HS-27A (cell line): ENCODE results near the gene GALC.

Source experiments
- DNase-seq: peaks from one replicate; pipeline ENCODE4 v3.0.0-alpha.2; 2012; ENCODE audit warnings: low read depth, missing footprints

Gene GALC

DNA sequence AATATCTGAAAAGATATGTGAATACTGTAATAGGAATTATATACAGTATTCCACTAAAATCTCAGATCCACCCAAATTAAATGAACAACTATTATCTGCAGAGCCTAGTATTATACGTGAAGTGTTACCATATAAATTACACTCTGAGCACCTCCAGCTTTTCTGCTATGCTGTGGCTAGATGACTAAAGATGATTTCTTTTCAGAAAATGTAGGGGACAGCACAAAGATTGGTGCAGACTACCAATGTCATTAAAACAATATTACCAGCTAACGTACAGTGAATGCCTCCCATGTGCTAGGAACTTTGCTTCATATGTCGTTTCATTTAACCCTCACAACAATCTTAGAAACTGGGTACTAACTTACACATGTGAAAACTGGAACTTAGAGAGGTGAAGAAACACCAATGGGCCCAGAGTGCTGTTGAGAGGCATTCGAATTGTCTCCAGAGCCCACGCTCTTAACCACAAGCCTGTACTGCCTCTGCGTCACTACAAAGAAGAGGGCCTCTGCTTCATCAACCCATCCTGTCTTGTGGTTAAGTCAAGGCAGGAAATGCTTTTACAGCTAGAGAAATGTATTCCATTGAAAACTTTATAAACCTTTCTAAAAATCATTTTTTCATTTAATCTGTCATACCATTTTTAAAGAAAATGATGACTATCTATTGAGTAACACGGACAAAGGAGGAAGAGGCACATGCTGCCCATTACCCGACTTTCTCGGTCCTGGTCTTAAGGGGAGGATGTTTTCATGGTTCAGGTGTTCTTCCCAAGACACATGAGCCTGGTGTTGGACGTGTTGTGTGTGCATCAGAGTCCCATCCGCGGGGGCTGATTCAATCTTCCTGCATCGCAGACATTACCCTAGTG lies 13.2 kb upstream of the GALC start:
- no peak for DNase-seq

DNA sequence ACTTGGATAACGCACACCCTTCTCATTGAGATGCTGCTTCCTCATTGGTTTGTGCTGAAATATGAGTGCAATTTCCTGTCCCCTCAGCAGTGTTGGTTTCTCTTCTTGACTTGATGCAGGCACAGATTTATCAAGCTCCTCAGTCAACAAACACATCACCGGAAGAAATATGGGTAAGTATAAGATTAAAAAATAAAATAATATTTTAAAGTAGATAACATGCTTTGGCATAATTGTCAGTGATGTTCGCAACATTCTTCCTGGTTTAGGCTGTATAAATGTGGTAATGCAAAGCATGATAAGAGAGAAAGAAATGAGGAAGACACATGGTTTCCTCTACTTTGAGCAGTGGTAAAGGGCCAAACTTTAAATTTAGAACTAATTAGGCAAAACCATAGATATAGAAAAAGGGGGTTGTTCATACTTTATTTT lies 12.1 kb upstream of the GALC start, which contains the start of gene GPR65:
GPR65 (plus strand) TSS at position 86 of the 432 bp plus-strand sequence. CDS start 5,713 bp downstream, outside the sequence.
- DNase-seq: no peak

- no peak for DNase-seq
Measured at GRCh38 chr14:88004506-88005036, 11.6 kb upstream of the GALC start.

DNA sequence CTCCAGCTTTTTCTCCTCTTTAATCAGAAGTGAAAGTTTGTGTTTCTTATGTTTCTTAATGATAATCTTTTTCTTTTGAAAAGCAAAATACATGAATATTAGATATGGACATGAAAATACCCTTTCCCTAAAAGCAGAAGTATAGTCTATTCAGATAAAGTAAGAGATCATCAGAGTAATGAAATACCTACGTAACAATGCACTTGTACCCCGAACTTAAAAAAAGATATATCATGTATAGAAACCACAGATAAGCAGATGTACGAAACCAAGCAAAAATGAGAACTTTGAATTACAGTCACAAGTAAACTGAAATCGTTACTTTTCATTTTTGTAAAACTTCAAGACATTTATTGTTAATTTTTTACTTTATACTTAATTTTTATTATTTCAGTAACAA lies 10.4 kb upstream of the GALC start:
- DNase-seq: no peak

- no peak for DNase-seq
Measured at GRCh38 chr14:88002421-88003075, 9.6 kb upstream of the GALC start.

DNA sequence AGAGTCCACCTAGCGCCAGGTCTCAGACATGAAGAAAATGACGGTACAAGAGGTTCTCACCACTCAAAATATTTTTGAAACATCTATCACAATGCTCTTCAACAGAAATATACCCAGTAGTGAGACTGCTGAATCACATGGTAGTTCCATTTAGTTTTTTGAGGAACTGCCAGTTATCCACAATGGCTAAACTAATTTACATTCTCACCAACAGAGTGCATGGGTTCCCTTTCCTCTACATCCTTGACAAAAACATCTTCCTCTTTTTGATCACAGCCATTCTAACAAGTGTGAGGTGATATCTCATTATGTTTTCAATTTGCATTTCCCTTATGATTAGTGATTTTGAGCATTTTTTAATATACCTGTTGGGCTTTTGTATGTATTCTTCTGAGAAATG lies 6.3 kb upstream of the GALC start:
- no peak for DNase-seq

- no peak for DNase-seq
Measured at GRCh38 chr14:87998482-87998881, 5.5 kb upstream of the GALC start.

DNA sequence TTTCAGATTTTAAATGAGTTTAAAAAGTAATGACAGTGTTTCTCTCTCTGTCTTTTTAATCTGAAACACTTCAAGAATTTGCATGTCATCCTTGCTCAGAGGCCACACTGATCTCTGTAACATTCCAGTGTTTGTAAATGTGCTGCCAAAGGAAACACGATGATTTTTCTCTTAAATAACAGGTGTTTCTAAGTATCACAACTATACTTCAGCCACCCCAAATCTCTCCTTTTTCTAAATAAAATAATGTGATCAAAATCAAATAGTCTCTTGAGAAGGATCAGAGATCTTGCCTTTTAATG lies 3.3 kb upstream of the GALC start:
- DNase-seq: no peak

DNA sequence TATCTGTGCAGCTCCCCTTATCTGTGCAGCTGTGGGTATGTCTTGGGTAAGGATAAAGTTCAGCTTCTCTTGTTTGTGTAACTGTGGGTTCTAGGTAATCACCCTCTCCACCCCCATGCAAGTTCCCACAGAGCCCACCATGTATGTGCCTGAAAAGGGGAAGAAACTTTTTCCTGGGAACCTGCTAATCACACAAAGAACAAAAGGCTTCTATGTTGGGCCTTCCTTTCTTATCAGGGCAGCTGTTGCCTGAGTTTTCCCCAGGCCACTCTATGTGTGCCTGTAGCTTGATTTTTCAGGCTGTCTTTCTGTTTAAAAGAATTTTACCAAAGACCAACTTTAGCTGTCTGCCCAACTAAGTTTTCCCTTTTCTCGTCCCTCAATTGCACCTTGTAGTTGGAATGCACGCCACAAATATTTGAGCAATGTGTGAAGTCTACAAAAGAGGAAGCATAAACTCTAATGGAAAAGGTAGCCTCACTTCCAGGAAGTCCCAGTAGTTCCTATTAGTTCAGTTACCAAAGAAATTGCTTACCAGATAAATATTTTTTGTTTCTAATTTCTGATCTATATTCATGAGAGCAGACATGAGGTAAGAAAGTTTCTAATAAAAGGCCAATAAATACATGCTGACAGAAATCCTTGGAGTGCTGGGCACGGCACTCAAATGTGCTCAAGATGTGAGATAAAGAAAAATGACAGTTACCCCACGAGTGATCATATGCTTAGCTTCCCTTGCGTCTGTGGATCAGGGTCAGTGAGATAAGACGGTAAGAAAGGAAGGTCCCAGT lies 2.7 kb upstream of the GALC start:
- DNase-seq: no peak

- DNase-seq: no peak
Measured at GRCh38 chr14:87994974-87995373, 2.0 kb upstream of the GALC start.

DNA sequence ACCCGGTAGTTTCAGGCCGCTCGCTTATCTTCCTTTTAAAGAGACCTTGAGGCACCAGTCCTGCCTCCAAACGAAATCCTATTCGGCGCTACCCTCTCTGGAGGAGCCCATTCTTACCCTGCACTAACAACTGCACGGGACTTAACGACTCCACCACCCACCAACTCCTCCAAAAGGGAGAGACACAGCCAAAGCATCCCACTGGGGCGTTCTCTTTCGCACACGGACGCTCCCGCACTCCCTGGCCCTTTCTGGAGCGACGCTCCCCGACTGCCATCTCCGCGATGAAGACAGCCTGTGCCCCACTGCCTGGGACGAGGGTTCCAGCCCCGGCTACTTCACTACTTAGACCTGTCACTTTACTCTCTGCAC lies 650 bp downstream of the GALC start:
- no peak for DNase-seq

DNA sequence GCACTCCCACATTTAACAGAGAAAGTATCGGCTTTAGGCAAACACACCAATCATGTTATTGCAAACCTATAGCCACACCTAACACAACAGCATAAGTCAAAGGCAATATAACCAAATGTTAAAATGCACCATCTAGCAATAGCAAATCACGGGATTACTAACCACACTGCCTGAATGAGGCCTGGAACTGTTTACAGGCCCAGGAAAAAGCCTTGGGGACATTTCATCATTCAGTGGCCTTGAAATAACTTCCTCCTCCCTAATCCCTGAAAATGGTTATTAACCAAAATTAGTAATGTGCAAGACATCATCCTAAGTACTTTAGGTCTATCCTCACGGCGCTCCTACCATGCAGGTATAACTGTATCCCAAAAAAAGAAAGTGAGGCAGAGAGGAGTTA lies 2.3 kb downstream of the GALC start:
- no peak for DNase-seq

- DNase-seq: no peak
Measured at GRCh38 chr14:87989956-87990299, 3.1 kb downstream of the GALC start.

DNA sequence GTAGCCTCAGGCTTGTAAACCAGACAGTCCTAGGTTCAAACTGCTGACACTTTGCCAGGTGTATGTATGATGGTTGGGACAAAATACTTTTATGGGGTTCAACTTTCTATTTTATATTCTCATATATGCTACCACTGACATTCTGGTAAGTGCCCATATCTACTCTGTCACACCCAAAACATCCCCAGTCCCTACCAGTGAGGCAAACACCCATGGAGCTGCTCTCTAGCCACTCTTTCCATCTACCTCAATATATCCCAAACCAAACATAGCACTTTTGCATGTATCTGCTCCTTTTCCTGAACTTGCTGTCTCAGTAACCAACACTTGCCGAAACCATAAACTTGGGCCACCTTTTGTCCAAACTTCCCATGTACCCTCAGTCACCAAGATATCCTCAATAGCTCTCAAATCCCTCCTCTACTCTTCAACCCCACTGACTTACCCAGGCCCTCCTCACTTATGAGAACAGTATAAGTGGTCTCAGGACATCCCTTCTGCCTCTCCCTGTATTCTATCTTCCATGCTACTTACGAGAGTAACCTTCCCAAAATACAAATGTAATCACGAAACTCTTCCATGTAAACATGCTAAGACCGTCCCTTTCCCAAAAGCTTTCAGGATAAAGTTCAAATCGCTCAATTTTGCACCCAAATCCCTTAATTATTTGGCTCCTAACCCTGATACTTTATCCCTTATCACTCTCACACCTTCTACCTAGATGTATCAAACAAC lies 3.6 kb downstream of the GALC start:
- DNase-seq: no peak

DNA sequence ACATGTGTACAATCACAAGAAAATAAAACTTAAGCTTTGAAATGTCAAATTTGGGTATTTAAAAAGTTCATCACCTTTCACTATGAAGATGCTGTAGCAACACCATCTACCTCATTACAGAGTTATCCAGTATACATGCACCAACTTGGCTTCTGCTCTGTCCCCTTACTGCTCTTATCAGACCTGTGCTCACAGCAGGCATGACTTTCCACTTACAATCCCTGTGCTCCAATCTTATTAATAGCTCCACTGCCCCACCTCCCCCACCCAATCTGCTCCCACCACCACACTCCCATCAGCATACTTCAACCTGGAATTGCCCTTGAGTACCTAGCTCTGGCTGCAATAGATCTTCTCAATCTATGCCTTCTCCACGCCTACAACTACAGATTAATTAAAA lies 13.3 kb downstream of the GALC start:
- DNase-seq: no peak

DNA sequence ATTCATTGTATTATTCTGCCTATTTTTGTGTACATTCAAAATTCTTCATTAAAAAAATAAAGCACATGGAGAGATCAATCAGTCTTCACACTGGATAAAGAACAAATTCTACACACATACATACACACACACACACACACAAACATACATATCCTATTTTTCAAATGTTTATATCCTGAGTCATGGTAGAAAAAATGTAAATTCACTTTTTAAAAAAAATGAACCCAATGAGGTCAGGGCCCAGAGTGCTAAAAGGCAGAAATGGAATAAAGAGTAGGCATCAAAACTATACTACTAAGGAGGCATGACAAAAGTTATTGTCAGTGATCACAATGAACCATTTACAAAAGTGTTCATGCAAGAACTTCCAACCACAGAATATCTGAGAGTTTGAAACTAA lies 17.3 kb downstream of the GALC start:
- no peak for DNase-seq

GRCh38 chr14:87971010-87971409 lies 22.0 kb downstream of the GALC start:
- DNase-seq: no peak

DNA sequence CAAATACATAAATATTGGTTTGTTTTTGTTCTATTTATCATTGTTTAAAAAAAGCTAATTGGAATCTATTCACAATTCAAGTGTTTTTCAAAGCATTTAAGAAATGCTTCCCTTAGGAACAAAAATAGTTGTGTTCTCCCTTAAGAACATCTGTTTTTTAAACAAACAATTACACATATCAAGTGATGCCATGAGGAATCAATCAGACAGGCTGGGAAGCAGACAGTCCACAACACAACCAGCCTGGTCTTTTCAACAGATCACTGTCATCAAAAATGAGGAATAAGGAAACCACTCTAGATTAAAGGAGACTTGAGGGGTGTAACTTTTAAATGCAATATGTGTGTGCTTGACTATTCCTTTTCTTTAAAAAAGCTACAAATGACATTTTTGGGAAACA lies 25.5 kb downstream of the GALC start:
- no peak for DNase-seq

DNA sequence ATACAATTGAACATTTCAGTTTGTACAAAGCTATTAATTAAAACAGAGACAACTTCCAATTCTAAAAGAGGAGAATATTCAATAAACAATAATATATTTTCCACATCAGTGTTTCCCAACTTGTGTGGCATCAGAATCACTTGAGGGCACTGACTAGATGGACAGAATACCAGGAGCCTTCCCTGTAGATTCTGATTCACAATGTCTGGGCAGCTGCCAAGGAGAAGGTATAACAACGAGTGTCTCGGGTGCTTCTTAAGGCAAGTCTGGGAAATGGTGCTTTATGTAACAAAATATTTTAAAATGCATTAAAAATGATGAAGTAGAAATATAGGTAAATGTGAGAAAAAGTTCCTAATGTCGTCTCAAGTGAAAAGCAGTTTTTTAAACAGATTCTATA lies 26.2 kb downstream of the GALC start:
- DNase-seq: no peak

DNA sequence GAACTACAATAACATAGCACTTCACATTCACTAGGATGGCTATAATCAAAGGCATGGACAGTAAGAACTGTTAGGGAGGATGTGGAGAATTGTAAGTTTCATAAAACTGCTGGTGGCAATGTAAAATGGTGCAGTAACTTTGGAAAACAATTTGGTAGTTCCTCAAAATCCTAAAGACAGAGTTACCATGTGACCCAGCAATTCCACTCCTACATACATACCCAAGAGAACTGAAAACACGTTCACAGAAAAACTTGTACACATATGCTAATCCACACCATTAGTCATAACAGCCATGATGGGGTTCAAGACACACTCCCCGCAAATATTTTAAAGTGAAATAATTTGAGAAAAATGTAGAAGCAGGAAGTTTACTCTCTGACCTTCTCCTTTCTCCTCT lies 31.7 kb downstream of the GALC start:
- no peak for DNase-seq

GRCh38 chr14:87960013-87960787 lies 32.8 kb downstream of the GALC start:
- no peak for DNase-seq
